ENCODE measurements around the gene NHLRC4.

The NHLRC4 gene

DNA sequence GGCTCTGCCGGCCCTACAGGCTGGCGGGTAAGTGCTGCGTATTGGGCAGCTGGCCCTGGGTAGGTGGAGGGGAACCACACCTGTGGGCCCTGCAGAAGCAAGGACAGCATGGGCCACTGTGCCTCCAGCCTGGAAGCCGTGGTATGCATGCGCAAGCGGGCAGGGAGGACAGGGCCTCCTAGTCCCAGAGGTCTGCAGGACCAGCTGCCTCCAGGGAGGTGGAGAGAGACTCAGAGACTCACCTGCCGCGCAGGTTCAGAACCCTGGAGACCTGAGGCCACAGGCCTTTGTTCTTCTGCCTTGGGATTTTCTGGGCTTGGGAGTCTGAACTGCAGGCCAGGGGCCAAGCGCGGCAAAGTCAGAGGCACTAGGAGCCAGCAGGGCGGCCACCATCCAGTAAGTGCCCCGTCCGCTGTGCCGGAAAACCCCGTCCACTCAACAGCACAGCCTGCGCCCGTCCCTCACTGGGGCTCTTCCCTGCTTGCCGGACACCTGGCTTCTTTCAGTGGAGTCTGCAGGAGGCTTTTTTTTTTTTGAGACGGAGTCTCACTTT is 14.2 kb downstream of the NHLRC4 start:
- CTCF ChIA-PET = interaction anchor here (2.2 to 3.0 kb wide), 2 partner anchors 79 to 87 kb away, joined by 8 to 12 read pairs; partner anchors contain the start of gene RHOT2
- DNase-seq (ENCODE audit: low read depth, low spot score) = no peak
- POLR2A ChIA-PET = no interaction called here

GRCh38 chr16:582218-582613 is 15.4 kb downstream of the NHLRC4 start:
- TF ChIP-seq, protein P1, sequence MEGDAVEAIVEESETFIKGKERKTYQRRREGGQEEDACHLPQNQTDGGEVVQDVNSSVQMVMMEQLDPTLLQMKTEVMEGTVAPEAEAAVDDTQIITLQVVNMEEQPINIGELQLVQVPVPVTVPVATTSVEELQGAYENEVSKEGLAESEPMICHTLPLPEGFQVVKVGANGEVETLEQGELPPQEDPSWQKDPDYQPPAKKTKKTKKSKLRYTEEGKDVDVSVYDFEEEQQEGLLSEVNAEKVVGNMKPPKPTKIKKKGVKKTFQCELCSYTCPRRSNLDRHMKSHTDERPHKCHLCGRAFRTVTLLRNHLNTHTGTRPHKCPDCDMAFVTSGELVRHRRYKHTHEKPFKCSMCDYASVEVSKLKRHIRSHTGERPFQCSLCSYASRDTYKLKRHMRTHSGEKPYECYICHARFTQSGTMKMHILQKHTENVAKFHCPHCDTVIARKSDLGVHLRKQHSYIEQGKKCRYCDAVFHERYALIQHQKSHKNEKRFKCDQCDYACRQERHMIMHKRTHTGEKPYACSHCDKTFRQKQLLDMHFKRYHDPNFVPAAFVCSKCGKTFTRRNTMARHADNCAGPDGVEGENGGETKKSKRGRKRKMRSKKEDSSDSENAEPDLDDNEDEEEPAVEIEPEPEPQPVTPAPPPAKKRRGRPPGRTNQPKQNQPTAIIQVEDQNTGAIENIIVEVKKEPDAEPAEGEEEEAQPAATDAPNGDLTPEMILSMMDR (IDR thresholded peaks at IDR 0.05; ENCODE audit: insufficient read depth, low read length, missing control alignments) = no peak
- H3K4me3 ChIP-seq (ENCODE audit: low read depth, low read length) = no peak overlapping the region
- ChIA-PET POLR2A (no interaction called here), CTCF (interaction anchor here (0.7 to 1.7 kb wide), 2 partner anchors 10 to 86 kb away, joined by 3 to 8 read pairs; partner anchors contain the start of gene RHOT2)
- DNase-seq (ENCODE audit: low read depth, low spot score) = no peak

More for the DNA sequence above, 14.2 kb downstream of the NHLRC4 start:
- TF ChIP-seq, protein P1 (IDR thresholded peaks at IDR 0.05; ENCODE audit: insufficient read depth, low read length, missing control alignments) = no peak
- H3K4me3 ChIP-seq (ENCODE audit: low read depth, low read length) = no peak overlapping the region

GRCh38 chr16:582614-583331 is 16.0 kb downstream of the NHLRC4 start:
- no peak overlapping the region for H3K4me3 ChIP-seq (ENCODE audit: low read depth, low read length)
- DNase-seq (ENCODE audit: low read depth, low spot score) = no peak
- POLR2A ChIA-PET = no interaction called here

DNA sequence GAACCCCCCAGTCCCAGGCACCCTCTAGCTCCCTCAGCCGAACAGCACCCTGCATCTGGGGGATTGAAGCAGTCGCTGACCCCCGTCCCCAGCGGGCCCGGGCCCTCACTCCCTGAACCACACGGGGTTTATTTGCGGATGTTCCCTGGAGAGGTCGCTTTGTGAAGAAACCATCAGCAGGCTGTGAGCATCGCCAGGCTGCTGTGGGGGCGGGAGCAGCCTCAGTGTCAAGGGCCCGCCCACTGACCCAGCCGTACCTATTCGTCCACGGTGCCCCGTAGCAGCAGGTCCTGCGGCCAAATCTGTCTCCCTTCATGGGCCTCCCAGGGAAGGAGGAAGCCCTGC is 16.6 kb downstream of the NHLRC4 start:
- H3K4me3 ChIP-seq (ENCODE audit: low read depth, low read length) = no peak overlapping the region
- DNase-seq (ENCODE audit: low read depth, low spot score) = no peak
- TF ChIP-seq, protein P1 (IDR thresholded peaks at IDR 0.05; ENCODE audit: insufficient read depth, low read length, missing control alignments) = no peak
- POLR2A ChIA-PET = interaction anchor here (0.6 kb wide), 2 partner anchors 86 to 177 kb away, joined by 5 to 6 read pairs; no protein-coding TSS in a partner anchor
- CTCF ChIA-PET = no interaction called here

More at GRCh38 chr16:582614-583331, 16.0 kb downstream of the NHLRC4 start:
- TF ChIP-seq, protein P1 (IDR thresholded peaks at IDR 0.05; ENCODE audit: insufficient read depth, low read length, missing control alignments) = no peak
- CTCF ChIA-PET = interaction anchor here (0.7 to 1.7 kb wide), 2 partner anchors 11 to 85 kb away, joined by 3 to 8 read pairs; partner anchors contain the start of gene RHOT2

GRCh38 chr16:583815-584591 is 17.2 kb downstream of the NHLRC4 start:
- ChIA-PET POLR2A (interaction anchor here (0.6 kb wide), 2 partner anchors 85 to 178 kb away, joined by 5 to 6 read pairs; no protein-coding TSS in a partner anchor), CTCF (no interaction called here)
- H3K4me3 ChIP-seq (ENCODE audit: low read depth, low read length) = no peak overlapping the region
- TF ChIP-seq, protein P1 (IDR thresholded peaks at IDR 0.05; ENCODE audit: insufficient read depth, low read length, missing control alignments) = no peak
- no peak for DNase-seq (ENCODE audit: low read depth, low spot score)

GRCh38 chr16:585351-585750 is 18.5 kb downstream of the NHLRC4 start:
- POLR2A ChIA-PET = no interaction called here
- TF ChIP-seq, protein P1 (IDR thresholded peaks at IDR 0.05; ENCODE audit: insufficient read depth, low read length, missing control alignments) = no peak
- CTCF ChIA-PET = interaction anchor here (1.2 to 1.7 kb wide), 2 partner anchors 9 to 41 kb away, joined by 3 to 4 read pairs; no protein-coding TSS in a partner anchor
- DNase-seq (ENCODE audit: low read depth, low spot score) = no peak
- no peak overlapping the region for H3K4me3 ChIP-seq (ENCODE audit: low read depth, low read length)
